Measurements from ENCODE around the gene NEURL1. TPM values are rescaled to one million over a fixed set of nuclear protein-coding genes. Genes with fewer than 3 reads are reported as not detected.
"Not testable (repeated sequence)": the region's sequence is repeated elsewhere in the genome, so short reads cannot be mapped to it uniquely, and the experiment has no call there.

The NEURL1 gene
- total RNA-seq, 1 experiment from 2014 or later, result not detected

DNA sequence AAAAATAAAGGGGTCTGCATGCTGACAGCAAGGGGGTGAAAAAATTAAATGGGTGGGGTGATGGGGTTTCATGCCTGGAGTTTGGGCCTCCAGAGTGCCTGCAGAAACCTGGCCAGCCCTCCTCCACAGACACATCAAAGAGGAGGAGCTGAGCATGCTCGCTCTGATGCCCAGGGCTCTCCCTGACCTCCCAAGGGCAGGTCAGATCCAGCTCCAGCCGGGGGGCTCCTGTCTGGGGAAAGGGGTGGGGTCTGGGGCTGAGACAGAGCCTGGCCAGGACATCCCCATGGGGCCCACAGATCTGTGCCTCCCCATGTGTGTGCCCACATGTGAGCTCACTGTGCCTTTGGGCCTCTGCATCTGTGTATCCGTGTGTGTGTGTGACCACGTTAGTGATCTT, 33.9 kb upstream of the NEURL1 start:
- DNase-seq (ENCODE audit: low read depth), result no peak

DNA sequence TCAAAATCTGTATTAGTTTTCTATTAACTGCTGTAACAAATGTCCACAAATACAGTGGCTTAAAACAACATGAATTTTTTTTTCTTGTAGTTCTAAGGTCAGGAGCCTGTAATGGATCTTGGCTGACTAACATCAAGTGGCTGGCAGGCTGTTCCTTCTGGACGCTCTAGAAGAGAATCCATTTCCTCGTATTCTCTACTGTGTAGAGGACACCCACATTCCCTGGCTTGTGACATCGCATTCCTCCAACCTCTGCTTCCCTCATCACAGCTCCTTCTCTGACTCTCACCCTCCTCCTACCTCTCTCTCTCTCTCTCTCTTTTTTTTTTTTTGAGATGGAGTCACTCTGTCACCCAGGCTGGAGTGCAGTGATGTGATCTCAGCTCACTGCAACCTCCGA, 30.0 kb upstream of the NEURL1 start:
- no peak for DNase-seq (ENCODE audit: low read depth)

DNA sequence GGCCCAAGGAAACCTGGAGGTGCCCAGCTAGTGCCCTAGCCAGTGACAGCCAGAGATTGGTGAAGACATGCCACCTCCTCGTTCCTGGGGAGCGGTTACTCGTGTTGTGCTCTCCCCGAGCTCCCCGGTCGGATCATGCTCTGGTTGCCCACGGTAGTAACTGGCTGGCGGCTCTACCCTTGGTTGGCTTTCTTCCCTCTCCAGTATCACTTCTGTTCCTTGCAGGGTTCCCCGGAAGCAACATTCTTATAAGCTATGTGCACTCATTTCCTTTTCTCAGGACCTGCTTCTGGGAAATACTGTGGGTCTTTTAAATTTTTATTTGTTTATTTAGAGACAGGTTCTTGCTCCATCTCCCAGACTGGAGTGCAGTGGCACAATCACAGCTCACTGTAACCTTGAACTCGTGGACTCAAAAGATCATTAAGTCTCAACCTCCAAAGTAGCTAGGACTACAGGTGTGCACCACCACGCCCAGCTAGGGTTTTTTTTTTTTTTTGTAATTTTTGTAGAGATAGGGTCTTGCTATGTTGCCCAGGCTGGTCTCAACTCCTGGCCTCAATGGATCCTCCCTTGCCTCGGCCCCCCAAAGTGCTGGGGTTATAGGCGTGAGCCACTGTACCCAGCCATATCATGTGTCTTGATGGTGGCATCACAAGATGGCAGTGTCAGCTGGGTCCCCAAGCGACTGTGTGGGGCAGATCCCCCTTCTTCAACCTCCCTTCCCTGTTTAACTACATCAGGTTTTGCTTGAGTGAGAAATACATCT, 27.9 kb upstream of the NEURL1 start:
- no peak for DNase-seq (ENCODE audit: low read depth)

DNA sequence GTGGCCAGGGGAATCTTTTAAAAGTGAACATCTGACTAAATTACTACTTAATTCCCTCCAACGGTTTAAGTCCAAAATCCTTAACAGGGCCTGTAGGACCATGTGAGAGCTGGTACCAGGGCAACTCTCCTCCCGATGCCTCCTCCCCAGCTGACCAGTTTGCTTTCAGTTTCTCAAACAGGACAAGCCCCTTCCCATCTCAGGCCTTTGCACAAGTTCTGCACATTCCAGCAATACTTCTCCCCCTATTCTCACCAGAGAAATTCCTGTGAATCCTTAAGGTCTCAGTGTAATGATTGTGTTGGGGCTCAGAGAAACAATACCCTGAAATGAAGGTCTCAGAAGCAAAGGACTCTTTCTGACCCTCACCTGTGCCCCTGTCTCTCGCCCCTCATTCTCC, 26.8 kb upstream of the NEURL1 start:
- no peak for DNase-seq (ENCODE audit: low read depth)

DNA sequence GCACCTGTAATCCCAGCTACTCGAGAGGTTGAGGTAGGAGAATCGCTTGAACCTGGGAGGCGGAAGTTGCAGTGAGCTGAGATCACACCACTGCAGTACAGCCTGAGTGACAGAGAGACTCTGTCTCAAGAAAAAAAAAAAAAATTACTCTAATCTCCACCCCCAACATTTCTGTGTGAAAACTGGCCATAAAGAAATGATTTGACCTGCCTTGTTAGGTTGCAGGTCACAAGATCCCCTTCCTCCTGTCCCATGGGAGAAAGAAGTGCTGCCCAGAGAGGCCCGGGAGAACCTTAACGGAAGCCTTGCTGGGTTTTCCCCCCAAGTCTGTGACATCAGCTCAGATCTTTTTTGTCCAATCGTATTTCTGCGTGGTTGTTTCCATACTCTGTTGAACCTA, 26.1 kb upstream of the NEURL1 start:
- DNase-seq (ENCODE audit: low read depth), result no peak

DNA sequence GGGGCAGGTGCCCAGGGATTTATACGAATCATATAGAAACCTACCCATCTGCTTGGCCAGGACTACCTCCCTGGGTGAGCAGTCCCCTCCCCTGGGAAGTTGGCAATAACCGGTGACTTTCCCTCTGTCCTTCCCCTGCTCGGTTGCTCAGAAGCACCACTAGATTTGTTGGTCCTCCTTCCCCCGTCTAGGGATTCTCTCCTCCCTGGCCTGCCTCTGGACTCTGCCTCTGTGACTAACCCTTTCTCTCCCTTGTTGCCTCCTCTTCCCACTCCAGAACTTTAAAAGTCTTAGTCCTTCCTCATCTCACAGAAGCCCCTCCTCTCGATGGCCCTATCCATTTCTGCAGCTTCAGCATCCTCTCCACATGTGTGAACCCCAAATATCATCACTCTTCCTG, 24.3 kb upstream of the NEURL1 start:
- no peak for DNase-seq (ENCODE audit: low read depth)

DNA sequence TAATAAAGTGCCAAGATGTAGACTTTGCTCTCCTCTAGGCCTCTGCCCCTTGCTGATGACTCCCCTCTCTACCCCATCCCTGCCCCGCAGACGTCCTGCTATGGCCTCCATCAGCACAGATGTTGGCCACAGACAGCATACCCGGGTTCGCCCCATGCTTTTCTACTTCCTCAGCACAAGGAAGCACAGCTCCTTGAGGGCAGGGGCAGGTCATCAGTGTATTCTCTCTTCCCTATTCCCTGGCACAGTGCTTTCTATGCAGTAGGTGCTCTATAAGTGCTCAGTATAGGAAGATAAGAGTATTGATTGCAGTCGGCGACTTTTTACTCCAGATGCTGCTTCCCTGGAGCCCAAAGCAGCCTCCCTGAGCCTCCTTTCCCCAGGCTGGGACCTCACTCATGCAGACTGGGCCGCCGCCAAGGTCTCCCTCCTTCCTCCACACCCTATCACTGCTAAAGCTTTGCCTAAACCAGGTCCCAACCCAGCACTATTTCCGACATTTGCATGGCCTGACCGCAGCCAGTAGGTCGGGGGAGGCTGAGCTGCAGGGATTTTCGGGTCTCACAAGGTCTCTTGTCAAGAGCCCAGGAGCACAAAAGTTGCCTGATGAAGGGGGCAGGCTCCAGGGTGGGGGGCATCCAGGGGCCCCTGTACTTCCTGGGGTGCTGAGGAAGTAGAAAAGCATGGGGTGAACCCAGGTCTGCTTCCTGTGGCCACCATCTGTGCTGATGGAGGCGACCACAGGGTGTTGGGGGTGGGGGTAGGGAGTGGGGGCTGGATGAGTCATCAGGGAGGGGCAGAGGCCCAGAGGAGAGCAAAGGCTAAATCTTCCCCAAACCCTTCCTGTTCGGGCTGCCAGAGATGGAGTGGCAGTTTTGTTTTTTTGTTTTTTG, 22.5 kb upstream of the NEURL1 start:
- peak; percentile 68 for DNase-seq (ENCODE audit: low read depth)

DNA sequence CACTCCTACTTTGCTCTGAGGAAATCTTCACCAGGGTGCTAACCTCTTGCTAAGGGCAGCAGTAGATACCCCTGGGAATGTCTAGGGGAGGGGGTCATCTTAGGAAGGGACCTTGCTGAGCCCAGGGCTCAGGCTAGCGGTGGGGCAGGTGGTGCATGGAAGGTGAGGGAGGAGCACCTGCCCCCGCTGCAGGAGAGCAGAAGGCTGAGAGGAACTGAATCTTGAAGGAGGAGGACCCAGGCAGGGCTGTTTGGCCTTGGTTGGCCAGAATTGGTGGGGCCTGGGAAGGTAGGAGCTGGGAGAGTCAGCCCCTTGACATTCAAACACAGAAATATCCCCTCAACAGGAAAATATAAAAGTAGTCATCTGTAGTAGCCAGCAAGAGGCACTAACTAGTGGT, 21.5 kb upstream of the NEURL1 start:
- DNase-seq (ENCODE audit: low read depth), result no peak

DNA sequence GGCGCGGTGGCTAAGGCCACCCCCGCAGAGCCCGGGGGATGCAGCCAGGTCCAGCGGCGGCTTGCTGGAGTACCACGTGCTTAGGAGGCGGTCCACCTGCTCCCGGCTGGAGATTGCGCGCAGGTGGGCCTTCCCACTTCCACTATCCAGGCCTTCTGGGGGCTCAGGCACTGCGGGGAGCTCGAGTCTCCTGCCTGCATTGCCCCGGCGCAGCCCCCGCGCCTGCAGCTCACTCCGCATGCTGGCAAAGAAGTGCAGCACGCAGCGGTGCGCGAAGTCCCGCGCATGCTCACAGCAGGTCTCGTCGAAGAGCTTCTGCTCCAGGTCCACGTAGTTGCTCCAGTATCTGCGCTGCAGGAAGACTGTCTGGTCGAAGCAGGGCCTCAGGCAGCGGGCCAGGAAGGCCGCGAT, 20.2 kb upstream of the NEURL1 start:
- no peak for DNase-seq (ENCODE audit: low read depth)

DNA sequence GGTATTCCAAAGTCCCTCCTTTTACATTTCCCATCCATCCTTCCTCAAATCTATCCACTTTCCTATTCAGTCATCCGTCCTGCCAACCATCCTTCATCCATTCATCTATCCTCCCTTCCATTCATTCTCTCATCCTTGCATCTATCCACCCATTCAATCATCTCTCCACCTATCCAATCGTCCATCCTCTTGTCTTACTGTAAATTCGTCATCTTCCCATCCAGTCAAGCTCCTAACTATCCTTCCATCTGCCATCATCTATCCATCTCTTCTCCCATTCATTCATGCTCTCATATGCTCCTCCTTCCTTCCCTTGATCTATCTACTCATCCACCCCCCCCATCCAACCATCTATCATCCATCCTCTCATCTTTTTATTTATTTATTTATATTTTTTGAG, 19.4 kb upstream of the NEURL1 start:
- no peak for DNase-seq (ENCODE audit: low read depth)

DNA sequence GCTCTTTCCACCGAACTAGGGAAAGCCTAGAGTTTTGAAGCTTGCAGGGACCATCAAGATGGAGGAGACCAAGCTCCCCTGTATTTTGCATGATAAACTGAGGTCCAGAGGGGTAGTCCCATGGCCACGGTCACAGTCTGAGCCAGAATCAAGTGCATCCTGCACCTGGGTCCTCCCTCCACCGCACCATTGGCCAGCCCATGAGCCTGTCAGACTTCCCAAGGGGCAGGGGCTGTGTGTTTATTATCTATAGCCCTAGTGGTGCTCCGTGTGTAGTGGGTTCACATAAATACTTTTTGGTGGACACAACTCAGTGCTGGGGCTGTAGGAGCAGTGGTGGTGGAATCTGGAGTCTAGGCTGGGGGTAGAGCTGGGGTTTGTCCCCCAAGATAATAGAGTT, 18.1 kb upstream of the NEURL1 start:
- no peak for DNase-seq (ENCODE audit: low read depth)

DNA sequence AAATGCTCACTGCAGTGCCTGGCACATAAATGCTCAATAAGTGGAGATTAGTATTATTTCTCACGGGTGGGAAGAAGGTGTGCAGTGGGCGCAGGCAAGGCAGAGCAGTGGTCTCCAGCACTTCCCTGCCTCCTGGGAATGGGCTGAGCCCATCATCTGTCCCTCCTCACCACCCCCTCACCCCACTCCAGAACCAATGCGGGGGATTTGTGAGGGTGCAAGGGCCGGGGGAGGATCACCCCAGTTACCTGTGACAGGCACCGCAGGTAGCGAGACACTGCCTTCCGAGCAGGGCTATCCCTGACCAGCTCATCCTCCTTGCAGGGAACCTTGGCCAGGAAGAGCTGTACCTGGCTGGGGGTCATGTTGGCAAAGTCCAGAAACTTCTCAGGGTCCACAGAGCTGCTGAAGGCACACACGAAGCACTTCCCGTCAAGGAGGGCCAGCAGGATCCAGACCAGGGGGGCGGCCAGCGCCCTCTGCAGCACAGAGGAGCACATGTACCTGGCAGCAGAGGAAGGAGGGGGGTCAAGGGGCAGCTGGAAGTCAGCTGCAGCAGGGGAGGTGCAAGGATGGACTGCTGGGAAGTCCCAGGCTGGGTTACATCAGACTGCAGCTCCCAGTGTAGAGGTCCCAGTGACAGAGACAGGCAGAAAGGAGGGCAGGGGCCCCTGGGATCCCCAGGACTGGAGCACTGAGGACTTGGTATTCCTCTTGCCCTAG, 17.3 kb upstream of the NEURL1 start:
- no peak for DNase-seq (ENCODE audit: low read depth)

DNA sequence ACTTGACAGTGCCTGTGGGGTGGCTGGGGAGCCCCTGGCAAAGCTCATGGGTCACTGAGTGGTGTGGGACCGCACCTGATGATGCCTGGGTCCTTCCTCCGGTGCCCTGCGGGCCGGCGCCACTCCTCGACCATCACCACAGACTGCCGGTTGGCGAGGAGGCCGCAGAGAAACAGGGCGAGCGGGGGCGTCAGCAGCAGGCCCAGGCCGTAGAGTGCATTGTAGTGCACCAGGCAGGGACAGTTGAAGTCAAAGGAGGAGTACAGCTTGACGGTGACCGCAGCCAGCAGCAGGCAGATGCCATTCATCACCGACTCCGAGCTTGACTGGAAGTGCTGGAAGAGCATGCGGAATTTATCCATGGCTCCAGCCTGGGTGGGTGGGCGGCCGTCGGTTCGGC, 14.8 kb upstream of the NEURL1 start:
- no peak for DNase-seq (ENCODE audit: low read depth)

DNA sequence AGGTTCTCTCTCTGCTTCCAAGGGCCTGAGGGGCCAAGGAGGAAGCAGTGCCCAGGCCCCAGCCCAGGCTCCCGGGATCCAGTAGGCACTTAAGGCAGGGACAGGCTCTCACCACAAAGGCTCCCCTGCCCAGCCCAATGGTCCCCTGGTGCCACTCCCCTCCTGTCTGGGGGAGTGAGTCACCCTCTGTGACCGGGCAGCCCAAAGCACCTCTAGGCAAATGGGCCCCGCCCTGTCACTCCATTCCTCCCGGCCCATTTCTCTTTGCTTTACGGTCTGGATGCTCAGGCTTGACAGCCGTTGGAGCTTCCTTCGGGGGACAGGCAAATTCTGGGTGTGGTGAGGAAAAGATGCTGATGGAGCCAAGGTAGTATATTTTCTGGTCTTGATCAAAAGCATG, 14.4 kb upstream of the NEURL1 start, which contains the start of gene CALHM3:
CALHM3 (minus strand) TSS at position 106 of the 400 bp plus-strand sequence. CDS start 208 bp downstream, outside the sequence.
- peak; percentile 66 for DNase-seq (ENCODE audit: low read depth)

DNA sequence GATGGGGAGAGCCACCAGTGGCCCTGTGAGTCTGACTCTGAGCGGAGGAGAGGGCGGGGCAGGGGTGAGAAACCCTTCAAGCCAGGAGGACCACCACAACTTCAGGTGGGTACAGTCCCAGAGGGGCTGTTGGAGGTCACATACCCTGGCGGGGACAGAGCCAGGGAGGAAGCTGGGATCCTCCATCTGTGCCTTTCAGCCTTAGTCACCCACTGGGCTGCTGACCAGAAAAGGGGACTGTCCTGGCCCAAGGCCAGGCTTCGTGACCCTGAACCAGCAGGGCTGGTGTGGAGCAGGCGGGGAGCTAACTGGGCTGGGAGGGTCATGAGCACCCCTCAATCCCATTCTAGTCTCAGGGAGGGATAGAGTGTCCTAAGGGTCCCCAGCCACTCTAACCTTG, 13.0 kb upstream of the NEURL1 start:
- no peak for DNase-seq (ENCODE audit: low read depth)

DNA sequence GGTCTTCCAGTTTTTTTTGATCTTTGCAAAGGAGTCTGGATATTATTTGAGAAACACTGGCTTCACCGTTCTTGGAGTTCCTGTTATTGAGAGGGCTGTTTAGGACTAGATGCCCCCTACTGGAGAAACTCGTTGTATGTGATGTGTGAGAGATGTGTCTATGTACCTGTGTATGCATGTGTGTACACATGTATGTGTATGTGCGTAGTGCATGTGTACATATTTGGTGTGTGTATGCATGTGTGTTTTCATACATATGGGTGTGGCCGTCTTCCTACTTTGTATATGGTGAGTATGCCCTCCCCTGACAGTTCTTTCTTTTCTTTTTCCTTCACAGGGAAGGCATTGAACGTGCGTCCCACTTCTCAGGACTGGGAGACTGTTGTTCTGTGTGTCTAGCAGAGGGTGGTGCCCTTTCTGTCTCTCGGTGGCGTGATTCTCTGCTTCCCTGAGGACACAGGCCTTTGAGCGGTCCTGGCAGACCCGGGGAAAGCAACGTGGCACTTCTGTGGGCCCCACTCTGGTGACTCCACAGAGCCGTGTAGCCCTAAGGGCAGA, 11.5 kb upstream of the NEURL1 start:
- peak; percentile 35 for DNase-seq (ENCODE audit: low read depth)

DNA sequence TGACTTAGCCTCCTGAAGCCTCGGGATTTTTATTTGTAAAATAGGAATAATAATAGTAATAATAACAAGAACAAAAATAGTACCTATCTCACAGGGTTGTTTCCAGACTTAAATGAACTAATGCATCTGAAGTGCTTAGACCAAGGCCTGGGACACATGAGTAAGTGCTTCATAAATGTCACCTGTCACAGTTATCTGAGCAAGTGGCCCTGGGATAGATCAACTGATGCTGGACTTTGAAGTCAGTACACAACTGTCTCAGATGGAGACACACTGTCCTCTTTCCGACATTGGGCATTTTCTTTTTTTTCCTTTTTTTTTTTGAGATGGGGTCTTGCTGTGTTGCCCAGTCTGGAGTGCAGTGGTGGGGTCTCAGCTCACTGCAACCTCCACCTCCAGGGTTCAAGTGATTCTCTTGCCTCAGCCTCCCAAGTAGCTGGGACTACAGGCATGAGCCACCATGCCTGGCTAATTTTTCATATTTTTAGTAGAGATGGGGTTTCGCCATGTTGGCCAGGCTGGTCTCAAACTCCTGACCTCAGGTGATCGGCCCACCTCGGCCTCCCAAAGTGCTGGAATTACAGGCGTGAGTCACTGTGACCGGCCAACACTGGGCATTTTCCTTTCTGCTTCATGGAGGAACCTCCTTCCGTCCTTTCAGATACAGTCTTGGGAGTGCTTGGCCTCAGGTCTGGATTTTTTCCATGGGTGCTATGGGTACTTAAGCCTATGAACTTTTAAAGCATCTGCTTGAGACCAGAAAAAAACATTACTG, 6.7 kb upstream of the NEURL1 start:
- not testable (repeated sequence) for DNase-seq (ENCODE audit: low read depth)

DNA sequence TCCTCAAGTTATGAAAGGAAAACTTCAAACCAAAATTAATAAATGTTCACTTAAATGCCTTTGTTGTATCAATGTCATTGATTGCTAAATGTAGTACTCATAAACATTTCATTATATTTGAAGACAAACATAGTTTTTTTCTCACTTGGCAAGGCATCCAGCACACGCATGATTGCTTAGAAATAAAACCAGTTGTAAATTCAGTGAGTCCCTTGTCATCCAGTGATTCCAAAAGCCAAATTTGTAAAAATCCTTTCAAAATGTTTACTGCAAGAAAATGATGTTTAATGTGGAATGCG, 6.1 kb upstream of the NEURL1 start:
- DNase-seq (ENCODE audit: low read depth), result no peak

DNA sequence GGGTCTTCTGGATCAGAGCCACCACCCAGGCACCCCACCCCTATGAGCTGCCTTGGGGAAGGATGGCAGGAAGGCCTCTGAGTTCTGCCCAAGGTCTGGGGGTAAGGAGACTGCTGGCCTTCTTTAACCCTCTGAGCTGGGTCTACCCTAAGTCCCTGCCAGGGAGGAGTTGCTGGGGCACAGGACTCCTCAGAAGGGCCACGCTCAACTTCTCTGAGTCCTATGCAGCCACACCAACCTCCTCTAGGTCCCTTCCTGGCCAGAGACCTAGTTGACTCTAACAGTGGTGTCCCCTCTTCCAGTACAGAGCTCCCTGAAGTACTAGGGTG, 2.6 kb upstream of the NEURL1 start:
- no peak for DNase-seq (ENCODE audit: low read depth)

DNA sequence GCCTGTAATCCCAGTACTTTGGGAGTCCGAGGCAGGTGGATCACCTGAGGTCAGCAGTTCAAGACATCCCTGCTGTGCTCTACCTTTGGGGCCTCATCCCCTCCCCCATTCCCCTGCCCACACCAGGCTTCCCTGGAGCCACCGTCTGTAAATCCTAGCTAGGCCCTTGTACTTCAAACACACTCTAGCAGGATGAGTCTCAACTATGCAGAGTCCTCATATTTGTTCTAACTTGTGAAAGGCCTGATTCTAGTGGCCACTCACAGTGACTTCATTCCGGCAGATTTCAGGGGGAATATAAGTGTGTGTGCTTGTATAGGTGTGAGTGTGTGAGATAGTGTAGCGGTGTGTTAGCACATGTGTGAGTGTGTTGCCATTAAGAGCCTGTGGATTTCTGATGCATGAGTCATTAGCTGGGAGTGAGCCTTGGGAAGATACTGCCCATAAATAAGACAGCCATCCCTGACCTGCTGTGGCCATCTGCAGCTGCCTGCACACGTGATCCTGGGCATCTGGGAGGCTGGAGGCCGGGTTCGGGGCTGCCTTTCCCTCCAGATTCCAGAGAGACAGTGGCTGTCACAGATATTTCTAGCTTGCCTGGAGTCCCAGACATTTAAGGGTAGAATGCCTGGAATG, 1.7 kb upstream of the NEURL1 start:
- peak; percentile 76 for DNase-seq (ENCODE audit: low read depth)

DNA sequence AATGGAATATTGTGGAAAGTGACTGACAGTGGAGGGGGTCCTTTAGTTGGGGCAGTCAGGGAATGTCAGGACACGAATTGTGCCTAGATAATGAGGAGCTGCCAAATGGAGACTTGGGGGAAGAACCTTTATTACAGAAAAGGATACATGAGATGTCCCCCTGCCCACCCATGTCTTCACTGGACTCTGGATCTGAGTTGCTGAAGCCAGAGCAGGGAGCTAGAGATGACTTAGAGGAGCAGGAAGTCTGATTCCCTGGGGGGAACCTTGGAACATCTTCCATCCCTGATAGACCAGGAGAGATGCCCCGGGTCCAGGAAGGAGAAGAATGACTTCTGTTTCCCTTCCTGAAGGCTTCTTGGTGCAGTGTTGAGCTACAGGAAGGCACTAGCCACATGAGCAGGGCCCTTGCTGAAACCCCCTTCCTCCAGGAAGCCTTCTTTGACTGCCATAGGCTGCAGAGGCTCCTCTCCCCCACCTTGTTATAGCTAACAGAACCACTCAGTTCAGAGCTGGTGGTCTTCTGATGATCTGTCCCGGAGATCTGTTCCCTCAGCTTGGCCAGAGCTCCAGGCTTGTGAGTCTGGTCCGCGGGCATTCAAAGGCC, 747 bp upstream of the NEURL1 start:
- DNase-seq (ENCODE audit: low read depth), result no peak

All from Daoy (cell line).